ENCODE data around the gene PCSK4. TPM values are rescaled to one million over a fixed set of nuclear protein-coding genes. Genes with fewer than 3 reads are reported as not detected.

PCSK4 gene
- total RNA-seq, 1 experiment from 2014 or later, result 9.1 TPM

DNA sequence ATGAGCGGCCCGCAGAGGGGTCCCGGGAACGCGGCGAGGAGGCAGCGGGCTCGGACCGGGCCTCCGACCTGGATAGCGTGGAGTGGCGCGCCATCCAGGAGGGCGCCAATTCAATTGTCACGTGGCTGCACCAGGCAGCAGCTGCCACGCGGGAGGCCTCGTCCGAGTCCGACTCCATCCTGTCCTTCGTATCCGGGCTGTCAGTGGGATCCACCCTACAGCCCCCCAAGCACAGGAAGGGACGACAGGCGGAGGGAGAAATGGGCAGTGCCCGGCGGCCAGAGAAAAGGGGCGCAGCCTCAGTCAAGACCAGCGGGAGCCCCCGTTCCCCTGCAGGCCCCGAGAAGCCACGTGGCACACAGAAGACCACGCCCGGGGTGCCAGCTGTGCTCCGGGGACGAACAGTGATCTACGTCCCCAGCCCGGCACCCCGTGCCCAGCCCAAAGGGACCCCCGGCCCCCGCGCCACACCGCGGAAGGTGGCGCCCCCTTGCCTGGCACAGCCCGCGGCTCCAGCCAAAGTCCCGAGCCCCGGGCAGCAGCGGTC is 21.8 kb downstream of the PCSK4 start:
- H2BK15ac ChIP-seq (ENCODE audit: low read depth, low read length), result no peak overlapping the region
- no peak overlapping the region for H3T11ph ChIP-seq (ENCODE audit: low read length)
- H3K4me3 Mint-ChIP-seq, result peak overlapping the region; percentile 8 to 67; a peak in 1 of 5 replicates
- no peak overlapping the region for H3K56ac ChIP-seq (ENCODE audit: insufficient read length, low read depth, low read length)
- H3K79me2 ChIP-seq (ENCODE audit: insufficient read depth, low read length), result no peaks in the 10 kb centered on the region
- H2AK5ac ChIP-seq (ENCODE audit: insufficient read length, low read length), result no peak overlapping the region
- no peak overlapping the region for H3K4ac ChIP-seq (ENCODE audit: low read depth, low read length)
- H3K27ac ChIP-seq (ENCODE audit: insufficient read length, low read depth, low read length), result no peak overlapping the region
- no peaks in the 10 kb centered on the region for H3K79me1 ChIP-seq (ENCODE audit: insufficient read depth, low read depth, low read length, poor library complexity, severe bottlenecking)
- no peak overlapping the region for H3K27ac Mint-ChIP-seq
- H3K9ac ChIP-seq (ENCODE audit: extremely low read depth, insufficient read length, low read length), result no peak overlapping the region
- H3K4me1 ChIP-seq (ENCODE audit: insufficient read depth, low read length), result no peaks in the 10 kb centered on the region
- no peak overlapping the region for H2AFZ ChIP-seq (ENCODE audit: low read length)
- H3K9me3 ChIP-seq (ENCODE audit: control insufficient read depth, low read depth, low read length), result no peaks in the 10 kb centered on the region
- peaks cover 3% of the 10 kb centered on the region for H4K20me1 ChIP-seq (ENCODE audit: control insufficient read depth, insufficient read depth, insufficient read length)
- no peak overlapping the region for H4K91ac ChIP-seq (ENCODE audit: insufficient read length, low read depth, low read length)
- no peak overlapping the region for H4K8ac ChIP-seq (replicated peaks; ENCODE audit: insufficient read length, low read depth, low read length)
- H2BK12ac ChIP-seq (ENCODE audit: insufficient read length, low read depth, low read length), result no peak overlapping the region
- WGBS (ENCODE audit: extremely low coverage, insufficient read length, low lambda C conversion rate), result no CpG with 5 or more reads among the region's 49 CpGs
- TF ChIP-seq, protein P1, sequence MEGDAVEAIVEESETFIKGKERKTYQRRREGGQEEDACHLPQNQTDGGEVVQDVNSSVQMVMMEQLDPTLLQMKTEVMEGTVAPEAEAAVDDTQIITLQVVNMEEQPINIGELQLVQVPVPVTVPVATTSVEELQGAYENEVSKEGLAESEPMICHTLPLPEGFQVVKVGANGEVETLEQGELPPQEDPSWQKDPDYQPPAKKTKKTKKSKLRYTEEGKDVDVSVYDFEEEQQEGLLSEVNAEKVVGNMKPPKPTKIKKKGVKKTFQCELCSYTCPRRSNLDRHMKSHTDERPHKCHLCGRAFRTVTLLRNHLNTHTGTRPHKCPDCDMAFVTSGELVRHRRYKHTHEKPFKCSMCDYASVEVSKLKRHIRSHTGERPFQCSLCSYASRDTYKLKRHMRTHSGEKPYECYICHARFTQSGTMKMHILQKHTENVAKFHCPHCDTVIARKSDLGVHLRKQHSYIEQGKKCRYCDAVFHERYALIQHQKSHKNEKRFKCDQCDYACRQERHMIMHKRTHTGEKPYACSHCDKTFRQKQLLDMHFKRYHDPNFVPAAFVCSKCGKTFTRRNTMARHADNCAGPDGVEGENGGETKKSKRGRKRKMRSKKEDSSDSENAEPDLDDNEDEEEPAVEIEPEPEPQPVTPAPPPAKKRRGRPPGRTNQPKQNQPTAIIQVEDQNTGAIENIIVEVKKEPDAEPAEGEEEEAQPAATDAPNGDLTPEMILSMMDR (conservative IDR thresholded peaks at IDR 0.05), result no peak
- no peaks in the 10 kb centered on the region for H3K9me3 Mint-ChIP-seq
- H2BK5ac ChIP-seq (ENCODE audit: insufficient read length, low read length), result no peak overlapping the region
- peaks cover 61% of the 10 kb centered on the region for H3K27me3 ChIP-seq (ENCODE audit: insufficient read depth, low read length)
- no peak for DNase-seq
- H3K14ac ChIP-seq (ENCODE audit: insufficient read depth, low read length), result no peak overlapping the region
- H2BK120ac ChIP-seq (ENCODE audit: low read depth, low read length, poor library complexity, severe bottlenecking), result no peak overlapping the region
- no peak overlapping the region for H3K4me2 ChIP-seq (ENCODE audit: insufficient read depth, insufficient read length, low read length)
- H3K18ac ChIP-seq (ENCODE audit: insufficient read length, low read depth, low read length), result no peak overlapping the region
- H3K23ac ChIP-seq (ENCODE audit: insufficient read length, low read depth, low read length), result no peak overlapping the region
- H3K4me1 Mint-ChIP-seq, result peaks cover 2 to 9% of the 10 kb centered on the region in 2 experiments; a peak in 3 of 4 replicates
- H3K36me3 Mint-ChIP-seq (ENCODE audit: insufficient read depth in 1 of 3, low read depth in 3 of 3), result no peaks in the 10 kb centered on the region
- H2BK20ac ChIP-seq (ENCODE audit: low read depth, low read length, poor library complexity, severe bottlenecking), result no peak overlapping the region
- peaks cover 9% of the 10 kb centered on the region for H3K23me2 ChIP-seq (ENCODE audit: insufficient read length, low read depth, low read length, poor library complexity, severe bottlenecking)
- H4K5ac ChIP-seq (ENCODE audit: insufficient read length, low read depth, low read length), result no peak overlapping the region
- peaks cover 83% of the 10 kb centered on the region for H3K27me3 Mint-ChIP-seq (ENCODE audit: low read depth)
